ENCODE data around the gene CRYBG1. TPM values are rescaled to one million over a fixed set of nuclear protein-coding genes. Genes with fewer than 3 reads are reported as not detected.

The CRYBG1 gene
- total and polyA plus RNA-seq, 2 donors (not counting 3 experiments of a cell fraction or from before 2014, with no cell fraction given): 4.1 to 30.1 TPM

DNA sequence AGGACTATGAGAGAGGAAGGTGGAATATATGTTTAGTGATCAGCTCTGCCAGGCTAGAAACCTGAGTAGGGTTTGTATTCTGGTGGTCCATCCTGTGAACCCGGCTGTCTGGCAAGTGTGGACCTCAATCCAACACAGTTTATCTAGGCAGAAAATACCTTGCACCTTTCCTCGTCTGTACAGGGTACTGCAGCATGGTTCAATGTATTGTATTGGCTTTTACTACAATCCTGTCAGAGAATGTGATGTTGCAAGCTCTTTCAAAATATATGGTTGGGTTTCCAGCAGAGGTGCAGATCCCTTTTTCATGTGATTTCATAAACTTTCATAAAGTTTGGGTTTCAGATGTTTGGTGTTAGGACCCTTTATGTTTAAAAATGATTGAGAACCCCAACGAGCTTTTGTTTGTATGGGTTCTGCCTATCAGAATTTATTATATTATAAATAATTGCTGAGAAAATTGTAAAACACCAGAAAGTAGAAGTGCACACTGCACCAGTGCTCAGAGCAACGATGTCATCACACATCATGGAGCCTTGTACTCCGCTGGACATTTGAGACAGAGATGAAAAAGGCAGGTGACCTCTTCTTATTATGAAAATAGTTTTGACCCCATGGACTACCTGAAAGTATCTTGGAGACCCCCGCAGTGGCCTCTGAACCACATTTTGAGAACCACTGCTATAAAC, 162.2 kb downstream of the CRYBG1 start:
- Histone ChIP-seq H3K9ac (replicated peaks; ENCODE audit: extremely low read depth, insufficient read depth, low read length) (no peak overlapping the region), H3K79me2 (ENCODE audit: control insufficient read depth, insufficient read depth, low read length) (no peaks in the 10 kb centered on the region), H2AFZ (ENCODE audit: low read depth, low read length) (no peak overlapping the region), H3K36me3 (ENCODE audit: control insufficient read depth in 2 of 2, extremely low read depth in 1 of 2, insufficient read depth in 2 of 2, low read length in 2 of 2) (peaks cover 0 to 3% of the 10 kb centered on the region in 2 experiments), H4K20me1 (replicated peaks; ENCODE audit: control insufficient read depth, extremely low read depth, insufficient read depth, low read length) (no peaks in the 10 kb centered on the region), H3K4me1 (ENCODE audit: control insufficient read depth, extremely low read depth, insufficient read depth, low read length) (peaks cover 24% of the 10 kb centered on the region), H3K9me1 (replicated peaks; ENCODE audit: control insufficient read depth, extremely low read depth, insufficient read depth, low read length) (no peaks in the 10 kb centered on the region), H3K27me3 (ENCODE audit: control insufficient read depth in 2 of 2, insufficient read depth in 2 of 2, low read length in 2 of 2) (no peaks in the 10 kb centered on the region), H3K27ac (ENCODE audit: insufficient read depth, low read depth, low read length) (no peak overlapping the region), H3K9me3 (replicated peaks; ENCODE audit: control insufficient read depth, insufficient read depth, low read length) (no peaks in the 10 kb centered on the region), H3K4me2 (ENCODE audit: insufficient read depth, low read length) (no peak overlapping the region), H3K4me3 (replicated peaks in 1 of 3; ENCODE audit: insufficient read depth in 1 of 3, low read depth in 1 of 3, low read length in 3 of 3) (no peak overlapping the region)
- no TSS peak for BruUV-seq (replicated peaks)
- ChIA-PET POLR2A (no interaction called here), CTCF (interaction anchor here (0.9 kb wide), 1 partner anchor 10 kb away, joined by 5 read pairs; no protein-coding TSS in a partner anchor)
- intact Hi-C loops (cut with micrococcal nuclease): no loop called here
- FAIRE-seq: no peak
- TF ChIP-seq FOS (IDR thresholded peaks at IDR 0.05; ENCODE audit: borderline replicate concordance, insufficient read depth, low read length): no peak
- no peak for TF ChIP-seq POLR2AphosphoS5 (IDR thresholded peaks at IDR 0.05; ENCODE audit: insufficient read depth, low read depth, low read length)
- no peak for TF ChIP-seq EZH2 (IDR thresholded peaks at IDR 0.05; ENCODE audit: borderline replicate concordance, low read depth, low read length, severe bottlenecking)
- no peak for TF ChIP-seq POLR2A (IDR thresholded peaks at IDR 0.05; ENCODE audit: low read depth, low read length)
- TF ChIP-seq GATA2 (IDR thresholded peaks at IDR 0.05; ENCODE audit: insufficient read depth, insufficient read length, low read depth, low read length): no peak
- no peak for TF ChIP-seq JUN (IDR thresholded peaks at IDR 0.05; ENCODE audit: borderline replicate concordance, insufficient read depth, insufficient read length, low read depth)
- TF ChIP-seq MYC (IDR thresholded peaks at IDR 0.05; ENCODE audit: low read depth, low read length): no peak
- TF ChIP-seq, protein P1, sequence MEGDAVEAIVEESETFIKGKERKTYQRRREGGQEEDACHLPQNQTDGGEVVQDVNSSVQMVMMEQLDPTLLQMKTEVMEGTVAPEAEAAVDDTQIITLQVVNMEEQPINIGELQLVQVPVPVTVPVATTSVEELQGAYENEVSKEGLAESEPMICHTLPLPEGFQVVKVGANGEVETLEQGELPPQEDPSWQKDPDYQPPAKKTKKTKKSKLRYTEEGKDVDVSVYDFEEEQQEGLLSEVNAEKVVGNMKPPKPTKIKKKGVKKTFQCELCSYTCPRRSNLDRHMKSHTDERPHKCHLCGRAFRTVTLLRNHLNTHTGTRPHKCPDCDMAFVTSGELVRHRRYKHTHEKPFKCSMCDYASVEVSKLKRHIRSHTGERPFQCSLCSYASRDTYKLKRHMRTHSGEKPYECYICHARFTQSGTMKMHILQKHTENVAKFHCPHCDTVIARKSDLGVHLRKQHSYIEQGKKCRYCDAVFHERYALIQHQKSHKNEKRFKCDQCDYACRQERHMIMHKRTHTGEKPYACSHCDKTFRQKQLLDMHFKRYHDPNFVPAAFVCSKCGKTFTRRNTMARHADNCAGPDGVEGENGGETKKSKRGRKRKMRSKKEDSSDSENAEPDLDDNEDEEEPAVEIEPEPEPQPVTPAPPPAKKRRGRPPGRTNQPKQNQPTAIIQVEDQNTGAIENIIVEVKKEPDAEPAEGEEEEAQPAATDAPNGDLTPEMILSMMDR (IDR thresholded peaks at IDR 0.05; ENCODE audit: extremely low read depth in 1 of 2, insufficient read depth in 1 of 2, low read depth in 1 of 2, low read length in 2 of 2): no peak
- TF ChIP-seq, protein P2, sequence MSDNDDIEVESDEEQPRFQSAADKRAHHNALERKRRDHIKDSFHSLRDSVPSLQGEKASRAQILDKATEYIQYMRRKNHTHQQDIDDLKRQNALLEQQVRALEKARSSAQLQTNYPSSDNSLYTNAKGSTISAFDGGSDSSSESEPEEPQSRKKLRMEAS (IDR thresholded peaks at IDR 0.05; ENCODE audit: insufficient read depth, insufficient read length): no peak
- dilution Hi-C loops (cut with MboI; ENCODE audit: extremely low pct_ligation_motif_present, low sequenced_read_pairs): no loop called here
- no peak for DNase-seq (ENCODE audit: low read depth, low spot score)
